B cell (primary cell): ENCODE data around the gene SLC6A12. TPM values are rescaled to one million over a fixed set of nuclear protein-coding genes. Genes with fewer than 3 reads are reported as not detected.

ENCODE experiments used
- ATAC-seq: fragments of 200-7000 bp; cut with Tn5 transposase; one replicate; pipeline ENCODE4 v1.10.0; 2021; ENCODE audit warnings: low read depth, mild to moderate bottlenecking, moderate number of reproducible peaks, moderate library complexity
- CTCF ChIA-PET: fragments of 350-600 bp; sonication (Branson Sonifier 250); formaldehyde crosslinking; loops from one replicate; lab custom pipeline; 2021; ENCODE audit warnings: antibody characterized with exemption, inconsistent platforms; lab: Charles Lee
- POLR2A ChIA-PET: fragments of 350-600 bp; sonication (Branson Sonifier 250); formaldehyde crosslinking; loops from one replicate; lab custom pipeline; 2021; ENCODE audit warnings: antibody characterized with exemption; lab: Charles Lee
- DNase-seq: peaks from one replicate; pipeline ENCODE4 v3.0.0; 2013
- H2AFZ ChIP-seq: 2 replicates; pipeline ENCODE4 v1.6.1; 2012; ENCODE audit warnings: mild to moderate bottlenecking, low read depth, low read length; ENCODE audit not compliant: insufficient read depth, poor library complexity, severe bottlenecking
- H3K27ac ChIP-seq, 2 donors: 1 replicate in 1 of 2; 2 replicates in 1 of 2; pipeline ENCODE4 v1.5.1; 2012 to 2013; ENCODE audit warnings: low read length in 2 of 2, mild to moderate bottlenecking in 2 of 2, moderate library complexity in 1 of 2
- H3K27me3 ChIP-seq, 4 experiments: fragments of 200-600 bp in 1 of 4; sonication (generic) in 1 of 4; replicated peaks in 1 of 4; 1 replicate in 2 of 4; 2 replicates in 2 of 4; pipeline versions ENCODE4 v1.6.1 to v1.7.0; 2013 to 2016; ENCODE audit warnings: low read length in 3 of 4, mild to moderate bottlenecking in 2 of 4, mixed read lengths in 1 of 4, moderate library complexity in 1 of 4; ENCODE audit not compliant: insufficient read depth in 4 of 4, control insufficient read depth in 3 of 4; ENCODE audit errors: control extremely low read depth in 1 of 4
- H3K36me3 ChIP-seq, 2 experiments: replicated peaks in 1 of 2; 1 replicate in 1 of 2; 2 replicates in 1 of 2; pipeline versions ENCODE4 v1.6.1 to v1.7.1; 2013; ENCODE audit warnings: low read length in 1 of 2; ENCODE audit not compliant: insufficient read depth in 2 of 2, control insufficient read depth in 1 of 2; ENCODE audit errors: control extremely low read depth in 1 of 2, extremely low read depth in 1 of 2
- H3K4me1 ChIP-seq, 2 donors: fragments of 200-600 bp in 1 of 2; sonication (generic) in 1 of 2; 1 replicate in 1 of 2; 2 replicates in 1 of 2; pipeline versions ENCODE4 v1.5.1 to v1.6.1; 2013 to 2017; ENCODE audit warnings: low read length in 2 of 2; ENCODE audit not compliant: control insufficient read depth in 2 of 2, insufficient read depth in 2 of 2
- H3K4me2 ChIP-seq: replicated peaks from 2 replicates; pipeline ENCODE3; 2012; ENCODE audit warnings: mild to moderate bottlenecking, low read depth, low read length; ENCODE audit not compliant: poor library complexity, severe bottlenecking
- H3K4me3 ChIP-seq, 5 experiments: fragments of 200-600 bp in 1 of 5; sonication (generic) in 1 of 5; 1 replicate in 3 of 5; 2 replicates in 2 of 5; pipeline versions ENCODE4 v1.5.1 to v1.7.0; 2011 to 2016; ENCODE audit warnings: low read length in 4 of 5, mild to moderate bottlenecking in 4 of 5, low read depth in 2 of 5, control low read depth in 1 of 5, moderate library complexity in 1 of 5; ENCODE audit not compliant: insufficient read depth in 1 of 5; ENCODE audit errors: control extremely low read depth in 1 of 5, extremely low read depth in 1 of 5
- H3K79me2 ChIP-seq: fragments of 200-600 bp; sonication (generic); one replicate; pipeline ENCODE4 v1.6.0; 2016; ENCODE audit warnings: low read length; ENCODE audit not compliant: control insufficient read depth, insufficient read depth
- H3K9ac ChIP-seq: fragments of 200-600 bp; sonication (generic); 2 replicates; pipeline ENCODE4 v1.6.1; 2017; ENCODE audit warnings: mild to moderate bottlenecking, low read length, moderate library complexity
- H3K9me3 ChIP-seq, 3 donors: one replicate each; pipeline versions ENCODE4 v1.6.1 to v1.7.1; 2013; ENCODE audit warnings: low read length in 2 of 3; ENCODE audit not compliant: control insufficient read depth in 2 of 3, insufficient read depth in 1 of 3; ENCODE audit errors: control extremely low read depth in 1 of 3
- H4K20me1 ChIP-seq: 2 replicates; pipeline ENCODE4 v1.6.0; 2012; ENCODE audit warnings: mild to moderate bottlenecking, low read length; ENCODE audit not compliant: insufficient read depth, control insufficient read depth, poor library complexity, severe bottlenecking
- H3K27ac Mint-ChIP-seq: one replicate; pipeline ENCODE4 v1.8.0; 2021; ENCODE audit warnings: mixed read lengths
- H3K27me3 Mint-ChIP-seq: one replicate; pipeline ENCODE4 v1.8.0; 2021; ENCODE audit warnings: mixed read lengths
- H3K4me1 Mint-ChIP-seq: one replicate; pipeline ENCODE4 v1.8.0; 2021; ENCODE audit warnings: mixed read lengths
- H3K4me3 Mint-ChIP-seq: one replicate; pipeline ENCODE4 v1.8.0; 2021; ENCODE audit warnings: mixed read lengths
- H3K9me3 Mint-ChIP-seq: one replicate; pipeline ENCODE4 v1.8.0; 2022; ENCODE audit warnings: mixed read lengths; ENCODE audit not compliant: insufficient read depth
- CTCF ChIP-seq: fragments of 200-600 bp; IDR thresholded peaks from one replicate; pipeline ENCODE4 v1.8.0; 2022; ENCODE audit warnings: antibody characterized with exemption, mild to moderate bottlenecking
- EZH2 ChIP-seq: IDR thresholded peaks from 2 replicates; pipeline ENCODE4 v1.6.1; 2012; ENCODE audit warnings: borderline replicate concordance, low read depth, mild to moderate bottlenecking, moderate library complexity, low read length; ENCODE audit not compliant: insufficient read depth, poor library complexity, severe bottlenecking
- WGBS: methylation state at CpG from one replicate; pipeline ENCODE4 v1.1.5; 2013; ENCODE audit warnings: missing lambda C conversion rate; ENCODE audit not compliant: insufficient coverage; 5-methylcytosine and 5-hydroxymethylcytosine counted together
- intact Hi-C: fragments of 100-400 bp; cut with micrococcal nuclease; formaldehyde crosslinking; loops from one replicate; pipeline ENCODE4 v1.10.0; 2022
- polyA plus RNA-seq: library from polyadenylated mRNA; depleted of rRNA; stranded (reverse); fragments of >200 nt; gene quantifications from 2 replicates; pipeline ENCODE4 v1.2.3, GENCODE V29; 2012
- total RNA-seq, 2 donors: library from RNA; stranded (reverse); fragments of 120-200 nt in 1 of 2; gene quantifications; 1 replicate in 1 of 2; 2 replicates in 1 of 2; pipeline versions ENCODE4 v1.2.3 to v1.2.4, GENCODE V29; 2013 to 2022

Gene SLC6A12
- total and polyA plus RNA-seq, 2 donors (not counting 1 experiment from before 2014, with no cell fraction given) = 0.06 TPM; not detected in 1

- CTCF ChIA-PET = no interaction called here
- no peaks in the 10 kb centered on the region for H3K79me2 ChIP-seq
- no peak overlapping the region for H3K27ac ChIP-seq
- TF ChIP-seq EZH2 (no peak), CTCF (no peak)
- Mint-ChIP-seq H3K4me3 (no peak overlapping the region), H3K27ac (no peak overlapping the region), H3K27me3 (peaks cover 22% of the 10 kb centered on the region), H3K4me1 (no peaks in the 10 kb centered on the region), H3K9me3 (no peaks in the 10 kb centered on the region)
- POLR2A ChIA-PET = no interaction called here
- intact Hi-C loops = no loop called here
- H3K36me3 ChIP-seq = no peaks in the 10 kb centered on the region
- H3K9ac ChIP-seq = no peak overlapping the region
- H2AFZ ChIP-seq = no peak overlapping the region
- H3K9me3 ChIP-seq = no peaks in the 10 kb centered on the region
- H4K20me1 ChIP-seq = no peaks in the 10 kb centered on the region
- H3K4me3 ChIP-seq = no peak overlapping the region
- peaks cover 0 to 2% (median 0%) of the 10 kb centered on the region in 4 experiments for H3K27me3 ChIP-seq
- no peak overlapping the region for H3K4me2 ChIP-seq
- DNase-seq (no peak), ATAC-seq (no peak)
- H3K4me1 ChIP-seq = no peaks in the 10 kb centered on the region
- WGBS = 94% methylated on average over 16 of the region's 17 CpGs
Observed at GRCh38 chr12:169528-170370, 44.2 kb downstream of the SLC6A12 start.
